Right atrium auricular region (tissue), 2 donors: Measurements from ENCODE around the gene PAPOLG. TPM values are rescaled to one million over a fixed set of nuclear protein-coding genes. Genes with fewer than 3 reads are reported as not detected.

Source experiments
- DNase-seq: peaks from one replicate; pipeline ENCODE4 v3.0.0-alpha.2; 2019; ENCODE audit warnings: low spot score
- H3K27ac ChIP-seq, 2 donors: fragments of 200-600 bp; sonication (generic); 1 replicate in 1 of 2; 2 replicates in 1 of 2; pipeline ENCODE4 v1.5.1; 2016 to 2019
- H3K27me3 ChIP-seq, 2 donors: fragments of 200-600 bp; sonication (generic); one replicate each; pipeline versions ENCODE4 v1.5.1 to v1.6.0; 2017 to 2019
- H3K36me3 ChIP-seq: fragments of 200-600 bp; sonication (generic); one replicate; pipeline ENCODE4 v1.5.1; 2016
- H3K4me1 ChIP-seq, 2 donors: fragments of 200-600 bp; sonication (generic); one replicate each; pipeline versions ENCODE4 v1.5.1 to v1.6.0; 2017 to 2019
- H3K4me3 ChIP-seq, 2 donors: fragments of 200-600 bp; sonication (generic); 1 replicate in 1 of 2; 2 replicates in 1 of 2; pipeline ENCODE4 v1.5.1; 2017 to 2019; ENCODE audit warnings: mild to moderate bottlenecking in 1 of 2, moderate library complexity in 1 of 2
- H3K9me3 ChIP-seq, 2 donors: fragments of 200-600 bp; sonication (generic); one replicate each; pipeline ENCODE4 v1.5.1; 2019
- CTCF ChIP-seq, 2 donors: fragments of 200-600 bp; sonication (generic); IDR thresholded peaks; one replicate each; pipeline ENCODE4 v1.5.1; 2019; ENCODE audit warnings: antibody characterized with exemption in 2 of 2
- total RNA-seq, 2 donors: library from RNA; depleted of rRNA; stranded (reverse); fragments of >200 nt; gene quantifications; one replicate each; pipeline ENCODE4 v1.1.0, GENCODE V29; 2016

The PAPOLG gene
- total RNA-seq, 2 donors from 2014 or later = 9.4 to 10.6 TPM

GRCh38 chr2:60759654-60760053, 3.6 kb downstream of the PAPOLG start:
- Histone ChIP-seq H3K9me3 (no peaks in the 10 kb centered on the region), H3K4me3 (no peak overlapping the region), H3K36me3 (peaks cover 47% of the 10 kb centered on the region), H3K27me3 (no peaks in the 10 kb centered on the region), H3K4me1 (peaks cover 0 to 14% of the 10 kb centered on the region in 2 donors), H3K27ac (no peak overlapping the region)
- TF ChIP-seq CTCF (IDR thresholded peaks at IDR 0.05) = no peak
- DNase-seq = no peak

- H3K4me3 ChIP-seq = no peak overlapping the region
- no peaks in the 10 kb centered on the region for H3K27me3 ChIP-seq
- H3K9me3 ChIP-seq = no peaks in the 10 kb centered on the region
- no peak for TF ChIP-seq CTCF (IDR thresholded peaks at IDR 0.05)
- no peak for DNase-seq
- peaks cover 0 to 4% of the 10 kb centered on the region in 2 donors for H3K4me1 ChIP-seq
- peaks cover 73% of the 10 kb centered on the region for H3K36me3 ChIP-seq
- H3K27ac ChIP-seq = no peak overlapping the region
Observed at GRCh38 chr2:60764736-60765534, 8.9 kb downstream of the PAPOLG start.

GRCh38 chr2:60766283-60766682, 10.2 kb downstream of the PAPOLG start:
- Histone ChIP-seq H3K27ac (no peak overlapping the region), H3K36me3 (peaks cover 73% of the 10 kb centered on the region), H3K4me1 (peaks cover 0 to 4% of the 10 kb centered on the region in 2 donors), H3K9me3 (no peaks in the 10 kb centered on the region), H3K4me3 (no peak overlapping the region), H3K27me3 (no peaks in the 10 kb centered on the region)
- TF ChIP-seq CTCF (IDR thresholded peaks at IDR 0.05) = no peak
- no peak for DNase-seq

GRCh38 chr2:60771508-60771907, 15.4 kb downstream of the PAPOLG start:
- Histone ChIP-seq H3K4me1 (no peaks in the 10 kb centered on the region), H3K4me3 (no peak overlapping the region), H3K27me3 (no peaks in the 10 kb centered on the region), H3K9me3 (no peaks in the 10 kb centered on the region), H3K36me3 (peaks cover 86% of the 10 kb centered on the region), H3K27ac (no peak overlapping the region)
- no peak for TF ChIP-seq CTCF (IDR thresholded peaks at IDR 0.05)
- DNase-seq = no peak

- H3K4me3 ChIP-seq = no peak overlapping the region
- no peaks in the 10 kb centered on the region for H3K9me3 ChIP-seq
- peaks cover 89% of the 10 kb centered on the region for H3K36me3 ChIP-seq
- no peaks in the 10 kb centered on the region for H3K27me3 ChIP-seq
- H3K4me1 ChIP-seq = no peaks in the 10 kb centered on the region
- DNase-seq = no peak
- TF ChIP-seq CTCF (IDR thresholded peaks at IDR 0.05) = no peak
- H3K27ac ChIP-seq = no peak overlapping the region
Observed at GRCh38 chr2:60775048-60775639, 19.1 kb downstream of the PAPOLG start.
